ENCODE data around the gene ACVRL1.

The ACVRL1 gene

GRCh38 chr12:51951843-51952722 lies 44.8 kb downstream of the ACVRL1 start:
- TF ChIP-seq TAF1 (IDR thresholded peaks at IDR 0.05; ENCODE audit: borderline replicate concordance, low read depth, low read length) (no peak), POLR2AphosphoS5 (IDR thresholded peaks at IDR 0.05; ENCODE audit: low read depth, low read length) (no peak), POLR2A (IDR thresholded peaks at IDR 0.05; ENCODE audit: low read depth, low read length) (no peak)
- no peak for FAIRE-seq
- DNase-seq (ENCODE audit: insufficient read length) = no peak

- no peak for DNase-seq (ENCODE audit: insufficient read length)
- no peak for FAIRE-seq
- no peak for TF ChIP-seq TAF1 (IDR thresholded peaks at IDR 0.05; ENCODE audit: borderline replicate concordance, low read depth, low read length)
- TF ChIP-seq POLR2A (IDR thresholded peaks at IDR 0.05; ENCODE audit: low read depth, low read length) = no peak
- TF ChIP-seq POLR2AphosphoS5 (IDR thresholded peaks at IDR 0.05; ENCODE audit: low read depth, low read length) = no peak
Measured at GRCh38 chr12:51953089-51953488, 45.8 kb downstream of the ACVRL1 start.

- TF ChIP-seq TAF1 (IDR thresholded peaks at IDR 0.05; ENCODE audit: borderline replicate concordance, low read depth, low read length) = no peak
- FAIRE-seq (no peak), DNase-seq (ENCODE audit: insufficient read length) (no peak)
Measured at GRCh38 chr12:51953864-51954263, 46.6 kb downstream of the ACVRL1 start.

- FAIRE-seq (no peak), DNase-seq (ENCODE audit: insufficient read length) (no peak)
- TF ChIP-seq POLR2A (IDR thresholded peaks at IDR 0.05; ENCODE audit: low read depth, low read length) (no peak), POLR2AphosphoS5 (IDR thresholded peaks at IDR 0.05; ENCODE audit: low read depth, low read length) (no peak), TAF1 (IDR thresholded peaks at IDR 0.05; ENCODE audit: borderline replicate concordance, low read depth, low read length) (no peak)
Measured at GRCh38 chr12:51954561-51955361, 47.5 kb downstream of the ACVRL1 start.

- TF ChIP-seq POLR2AphosphoS5 (IDR thresholded peaks at IDR 0.05; ENCODE audit: low read depth, low read length) (no peak), TAF1 (IDR thresholded peaks at IDR 0.05; ENCODE audit: borderline replicate concordance, low read depth, low read length) (no peak), POLR2A (IDR thresholded peaks at IDR 0.05; ENCODE audit: low read depth, low read length) (no peak)
- FAIRE-seq (no peak), DNase-seq (ENCODE audit: insufficient read length) (no peak)
Measured at GRCh38 chr12:51955702-51956101, 48.4 kb downstream of the ACVRL1 start.

GRCh38 chr12:51958542-51958941 lies 51.2 kb downstream of the ACVRL1 start:
- no peak for TF ChIP-seq POLR2AphosphoS5 (IDR thresholded peaks at IDR 0.05; ENCODE audit: low read depth, low read length)
- TF ChIP-seq TAF1 (IDR thresholded peaks at IDR 0.05; ENCODE audit: borderline replicate concordance, low read depth, low read length) = no peak
- no peak for TF ChIP-seq POLR2A (IDR thresholded peaks at IDR 0.05; ENCODE audit: low read depth, low read length)
- FAIRE-seq (no peak), DNase-seq (ENCODE audit: insufficient read length) (no peak)

- no peak for DNase-seq (ENCODE audit: insufficient read length)
- TF ChIP-seq POLR2A (IDR thresholded peaks at IDR 0.05; ENCODE audit: low read depth, low read length) (no peak), POLR2AphosphoS5 (IDR thresholded peaks at IDR 0.05; ENCODE audit: low read depth, low read length) (no peak), TAF1 (IDR thresholded peaks at IDR 0.05; ENCODE audit: borderline replicate concordance, low read depth, low read length) (no peak)
- no peak for FAIRE-seq
Measured at GRCh38 chr12:51959211-51959610, 51.9 kb downstream of the ACVRL1 start.

- TF ChIP-seq POLR2A (IDR thresholded peaks at IDR 0.05; ENCODE audit: low read depth, low read length) (no peak), TAF1 (IDR thresholded peaks at IDR 0.05; ENCODE audit: borderline replicate concordance, low read depth, low read length) (no peak), POLR2AphosphoS5 (IDR thresholded peaks at IDR 0.05; ENCODE audit: low read depth, low read length) (no peak)
- DNase-seq (ENCODE audit: insufficient read length) = no peak
- FAIRE-seq = no peak
Measured at GRCh38 chr12:51959921-51960320, 52.6 kb downstream of the ACVRL1 start.

GRCh38 chr12:51960488-51960887 lies 53.2 kb downstream of the ACVRL1 start:
- FAIRE-seq (no peak), DNase-seq (ENCODE audit: insufficient read length) (no peak)
- TF ChIP-seq POLR2AphosphoS5 (IDR thresholded peaks at IDR 0.05; ENCODE audit: low read depth, low read length) (no peak), TAF1 (IDR thresholded peaks at IDR 0.05; ENCODE audit: borderline replicate concordance, low read depth, low read length) (no peak), POLR2A (IDR thresholded peaks at IDR 0.05; ENCODE audit: low read depth, low read length) (no peak)

- no peak for FAIRE-seq
- DNase-seq (ENCODE audit: insufficient read length) = no peak
Measured at GRCh38 chr12:51960890-51961289, 53.6 kb downstream of the ACVRL1 start.

GRCh38 chr12:51961834-51962233 lies 54.5 kb downstream of the ACVRL1 start:
- no peak for FAIRE-seq
- no peak for DNase-seq (ENCODE audit: insufficient read length)
- TF ChIP-seq POLR2AphosphoS5 (IDR thresholded peaks at IDR 0.05; ENCODE audit: low read depth, low read length) (no peak), POLR2A (IDR thresholded peaks at IDR 0.05; ENCODE audit: low read depth, low read length) (no peak), TAF1 (IDR thresholded peaks at IDR 0.05; ENCODE audit: borderline replicate concordance, low read depth, low read length) (no peak)

More at GRCh38 chr12:51960890-51961289, 53.6 kb downstream of the ACVRL1 start:
- TF ChIP-seq POLR2AphosphoS5 (IDR thresholded peaks at IDR 0.05; ENCODE audit: low read depth, low read length) (no peak), POLR2A (IDR thresholded peaks at IDR 0.05; ENCODE audit: low read depth, low read length) (no peak), TAF1 (IDR thresholded peaks at IDR 0.05; ENCODE audit: borderline replicate concordance, low read depth, low read length) (no peak)
